HepG2 (cell line): ENCODE measurements around the gene RNF150.

Source experiments
- CC2D1A ChIP-seq: sonication (generic); formaldehyde crosslinking; IDR thresholded peaks from 2 replicates; pipeline ENCODE4 v1.8.1; 2023; ENCODE audit warnings: mild to moderate bottlenecking, missing genetic modification reagents
- CTCF ChIP-seq: sonication (generic); formaldehyde crosslinking; IDR thresholded peaks from 2 replicates; pipeline ENCODE4 v1.5.0; 2020; ENCODE audit warnings: mild to moderate bottlenecking, missing genetic modification reagents, moderate library complexity
- EP300 ChIP-seq, 3 experiments: sonication (generic) in 1 of 3; formaldehyde crosslinking in 1 of 3; IDR thresholded peaks; 2 replicates each; pipeline versions ENCODE4 v1.5.1 to v1.6.1; 2011 to 2020; ENCODE audit warnings: low read depth in 2 of 3, low read length in 2 of 3, borderline replicate concordance in 1 of 3, improper control_type of control experiment in 1 of 3, mild to moderate bottlenecking in 1 of 3, missing genetic modification reagents in 1 of 3, moderate library complexity in 1 of 3
- PBX3 ChIP-seq: sonication (generic); formaldehyde crosslinking; IDR thresholded peaks from 2 replicates; pipeline ENCODE4 v1.8.1; 2023; ENCODE audit warnings: missing genetic modification reagents, inconsistent platforms, borderline replicate concordance
- POLR2A ChIP-seq, 2 experiments: IDR thresholded peaks; 2 replicates each; pipeline ENCODE4 v1.6.1; 2011; ENCODE audit warnings: low read depth in 2 of 2, low read length in 2 of 2, mild to moderate bottlenecking in 1 of 2, moderate library complexity in 1 of 2; ENCODE audit not compliant: insufficient read depth in 1 of 2
- RAD21 ChIP-seq: fragments of 450-650 bp; formaldehyde crosslinking; IDR thresholded peaks from 2 replicates; pipeline ENCODE4 v1.5.0; 2020; ENCODE audit warnings: mild to moderate bottlenecking
- SUZ12 ChIP-seq: fragments of 150-350 bp; IDR thresholded peaks from 2 replicates; pipeline ENCODE4 v1.6.1; 2014; ENCODE audit warnings: low read depth, low read length
- TARDBP ChIP-seq: sonication (generic); formaldehyde crosslinking; IDR thresholded peaks from 2 replicates; pipeline ENCODE4 v1.8.0; 2022; ENCODE audit warnings: mild to moderate bottlenecking, missing genetic modification reagents
- USF2 ChIP-seq, 2 experiments: sonication (generic) in 1 of 2; formaldehyde crosslinking in 1 of 2; IDR thresholded peaks; 2 replicates each; pipeline versions ENCODE4 v1.5.1 to v1.6.1; 2011 to 2020; ENCODE audit warnings: borderline replicate concordance in 1 of 2, low read depth in 1 of 2, low read length in 1 of 2, mild to moderate bottlenecking in 1 of 2, missing genetic modification reagents in 1 of 2, moderate library complexity in 1 of 2
- ZNF367 ChIP-seq: sonication (generic); formaldehyde crosslinking; IDR thresholded peaks from 2 replicates; pipeline ENCODE4 v1.4.0; 2020; ENCODE audit warnings: missing genetic modification reagents, borderline replicate concordance

- TF ChIP-seq PBX3 (CRISPR knock-in tag) (no peak), CTCF (CRISPR knock-in tag) (no peak), EP300 (IDR thresholded peaks at IDR 0.05; ENCODE audit: low read depth in 2 of 2, low read length in 2 of 2) (no peak), EP300 (CRISPR knock-in tag; IDR thresholded peaks at IDR 0.05; ENCODE audit: borderline replicate concordance) (no peak), USF2 (IDR thresholded peaks at IDR 0.05; ENCODE audit: low read depth, low read length) (no peak), USF2 (CRISPR knock-in tag; IDR thresholded peaks at IDR 0.05; ENCODE audit: borderline replicate concordance) (no peak), TARDBP (CRISPR knock-in tag) (no peak), ZNF367 (CRISPR knock-in tag) (no peak), SUZ12 (no peak), RAD21 (no peak), CC2D1A (CRISPR knock-in tag) (no peak), POLR2A (IDR thresholded peaks at IDR 0.05; ENCODE audit: insufficient read depth in 1 of 2, low read depth in 2 of 2, low read length in 2 of 2) (no peak)
Observed at GRCh38 chr4:140993370-140993769, 139.9 kb downstream of the RNF150 start.
